Measurements from ENCODE around the gene CORO2B.

CORO2B gene

GRCh38 chr15:68610825-68611224 is 32.0 kb downstream of the CORO2B start:
- no peak for DNase-seq

GRCh38 chr15:68612503-68612902 is 33.7 kb downstream of the CORO2B start:
- DNase-seq = no peak

GRCh38 chr15:68612979-68613740 is 34.4 kb downstream of the CORO2B start:
- DNase-seq = no peak

DNA sequence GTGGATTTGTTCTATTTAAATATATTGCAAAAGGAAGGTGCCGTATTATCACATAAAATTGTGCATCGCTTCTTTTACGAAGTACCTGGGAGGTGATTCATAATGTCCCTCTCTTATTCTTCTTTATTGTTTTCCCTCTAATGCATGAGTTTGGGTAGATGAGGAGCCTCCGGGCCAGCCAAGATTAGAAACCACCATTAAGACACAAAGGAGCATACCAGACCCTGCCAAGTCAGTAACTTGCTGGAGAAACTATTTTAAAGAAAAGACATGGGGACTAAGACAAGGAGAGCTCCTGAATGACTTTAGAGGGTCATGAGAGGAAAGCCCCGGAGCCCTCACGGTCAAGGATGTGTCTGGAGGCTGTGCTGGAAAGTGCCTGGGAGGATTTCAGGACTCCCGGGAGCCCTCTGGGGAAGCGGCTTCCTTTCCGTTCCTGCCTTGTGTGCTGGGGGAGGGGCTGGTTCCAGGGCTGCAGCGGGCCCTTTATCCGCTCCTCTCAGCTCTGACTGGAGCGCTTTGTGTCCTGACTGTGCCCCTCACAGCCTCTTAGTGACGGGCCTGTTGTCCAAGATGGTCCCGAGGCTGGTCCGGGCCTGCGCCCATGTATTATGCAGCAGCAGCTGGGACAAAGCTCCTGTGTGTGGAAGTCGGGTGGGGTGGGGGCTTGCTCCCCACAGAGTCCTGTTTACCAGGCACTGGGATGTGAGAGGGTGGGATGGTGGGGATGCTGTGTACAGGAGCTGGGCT is 35.7 kb downstream of the CORO2B start:
- peak; percentile 85 for DNase-seq

DNA sequence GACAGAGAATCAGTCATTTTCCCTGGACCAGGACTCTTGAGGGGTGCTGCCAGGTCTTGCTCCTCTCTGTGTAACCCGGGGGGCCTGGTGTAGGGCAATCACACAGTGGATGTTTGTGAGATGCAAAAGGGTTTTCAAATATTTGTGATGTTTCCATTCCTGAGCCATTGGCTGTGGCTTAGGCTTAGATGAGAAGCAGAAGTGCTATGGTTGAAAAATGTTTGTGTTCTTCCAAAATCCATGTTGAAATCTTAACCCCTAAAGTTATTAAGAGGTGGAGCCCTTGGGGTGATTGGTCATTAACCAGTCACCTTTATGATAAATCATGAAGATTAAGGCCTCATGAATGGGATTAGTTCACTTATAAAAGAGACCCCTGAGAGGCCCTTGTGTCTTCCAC is 36.5 kb downstream of the CORO2B start:
- no peak for DNase-seq

DNA sequence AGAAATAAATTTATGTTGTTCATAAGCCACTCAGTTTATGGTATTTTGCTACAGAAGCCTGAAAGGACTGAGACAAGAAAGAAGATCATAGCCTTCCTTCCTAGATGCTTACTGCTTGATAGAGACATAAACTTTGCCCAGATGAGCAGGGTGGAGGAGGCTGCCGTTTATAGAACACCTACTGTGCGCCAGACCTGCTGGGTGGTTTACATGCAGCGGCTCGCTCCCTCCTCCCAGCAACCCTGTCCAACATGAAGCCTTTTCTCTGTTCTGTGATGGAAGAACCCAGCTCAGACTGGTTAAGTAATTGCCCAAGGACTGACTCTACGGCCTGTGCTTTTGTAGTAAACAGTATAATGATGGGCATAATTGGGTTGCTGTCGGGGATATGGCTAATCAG is 37.0 kb downstream of the CORO2B start:
- no peak for DNase-seq

DNA sequence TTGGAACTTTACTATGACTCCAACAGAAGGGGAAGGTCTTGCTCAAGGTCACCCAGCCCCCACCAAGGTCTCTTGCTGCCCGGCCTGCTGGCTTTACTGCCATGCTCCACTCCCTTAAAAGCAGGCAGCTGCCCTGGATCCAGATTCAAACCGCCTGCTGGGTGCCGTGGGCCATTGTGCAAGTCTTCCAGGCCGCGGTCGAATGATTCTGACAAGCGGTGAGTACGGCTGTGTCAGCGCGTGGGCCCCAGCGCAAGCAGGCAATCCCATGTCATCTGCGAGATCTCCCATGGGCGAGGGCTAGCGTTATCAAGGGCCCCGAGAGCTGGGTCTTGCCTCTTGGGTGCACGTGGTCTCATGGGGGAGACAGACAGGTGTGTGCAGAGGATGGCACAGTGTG is 37.6 kb downstream of the CORO2B start:
- DNase-seq = peak; percentile 89

GRCh38 chr15:68617001-68617400 is 38.2 kb downstream of the CORO2B start:
- no peak for DNase-seq

DNA sequence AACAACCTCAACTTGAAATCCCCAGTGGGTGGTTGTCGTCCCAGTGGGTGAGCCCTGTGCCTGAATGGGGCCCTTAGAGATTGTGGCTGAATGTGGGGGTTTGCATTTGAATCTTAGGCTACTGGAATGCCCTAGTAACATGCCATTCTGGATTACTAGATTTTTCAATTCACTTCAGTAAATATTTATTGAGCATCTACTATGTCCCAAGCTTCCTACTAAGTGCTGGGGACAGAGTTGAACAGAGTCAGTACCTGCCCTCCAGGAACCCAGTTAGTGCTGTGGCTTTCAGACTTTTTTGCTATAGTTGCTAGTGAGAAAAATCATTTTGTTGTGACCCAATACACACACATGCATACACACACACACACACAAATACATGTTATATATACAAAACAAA is 39.0 kb downstream of the CORO2B start:
- no peak for DNase-seq

GRCh38 chr15:68618394-68618793 is 39.6 kb downstream of the CORO2B start:
- DNase-seq = no peak

DNA sequence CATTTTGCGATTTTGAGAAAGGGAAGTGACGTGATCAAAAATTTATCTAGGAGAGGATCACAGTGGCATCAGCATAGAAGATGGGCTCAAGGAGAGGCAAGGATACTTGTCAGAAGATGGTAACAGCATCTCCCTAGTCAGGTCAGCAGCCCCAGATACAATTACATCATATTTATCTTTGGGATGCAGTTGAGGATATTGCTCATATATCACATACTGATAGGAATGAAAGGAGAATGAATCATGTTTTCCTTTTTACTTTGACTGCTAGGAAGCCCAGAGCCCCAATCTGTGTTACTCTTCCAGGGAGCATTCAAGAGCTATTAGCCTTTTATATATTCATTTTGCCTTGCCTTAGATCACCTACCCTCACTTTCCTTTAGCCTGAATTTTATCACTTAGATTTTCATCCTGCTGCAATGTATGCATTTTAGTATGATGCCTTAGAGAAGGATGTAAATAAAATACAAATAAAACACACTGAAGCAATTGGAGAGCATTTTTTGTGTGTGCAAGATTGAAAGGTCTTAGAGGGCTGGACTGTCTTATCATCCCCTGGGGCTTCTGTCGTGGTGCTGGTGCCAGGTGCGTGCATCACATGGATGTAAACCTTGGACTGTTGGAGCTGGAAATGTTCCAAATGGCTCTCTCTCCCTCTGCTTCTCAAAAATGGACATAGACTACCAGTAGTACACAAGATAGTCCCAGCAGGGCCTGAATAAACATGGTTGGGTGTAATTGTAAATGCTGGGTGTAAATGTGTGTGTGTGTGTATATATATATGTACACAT is 40.3 kb downstream of the CORO2B start:
- no peak for DNase-seq

DNA sequence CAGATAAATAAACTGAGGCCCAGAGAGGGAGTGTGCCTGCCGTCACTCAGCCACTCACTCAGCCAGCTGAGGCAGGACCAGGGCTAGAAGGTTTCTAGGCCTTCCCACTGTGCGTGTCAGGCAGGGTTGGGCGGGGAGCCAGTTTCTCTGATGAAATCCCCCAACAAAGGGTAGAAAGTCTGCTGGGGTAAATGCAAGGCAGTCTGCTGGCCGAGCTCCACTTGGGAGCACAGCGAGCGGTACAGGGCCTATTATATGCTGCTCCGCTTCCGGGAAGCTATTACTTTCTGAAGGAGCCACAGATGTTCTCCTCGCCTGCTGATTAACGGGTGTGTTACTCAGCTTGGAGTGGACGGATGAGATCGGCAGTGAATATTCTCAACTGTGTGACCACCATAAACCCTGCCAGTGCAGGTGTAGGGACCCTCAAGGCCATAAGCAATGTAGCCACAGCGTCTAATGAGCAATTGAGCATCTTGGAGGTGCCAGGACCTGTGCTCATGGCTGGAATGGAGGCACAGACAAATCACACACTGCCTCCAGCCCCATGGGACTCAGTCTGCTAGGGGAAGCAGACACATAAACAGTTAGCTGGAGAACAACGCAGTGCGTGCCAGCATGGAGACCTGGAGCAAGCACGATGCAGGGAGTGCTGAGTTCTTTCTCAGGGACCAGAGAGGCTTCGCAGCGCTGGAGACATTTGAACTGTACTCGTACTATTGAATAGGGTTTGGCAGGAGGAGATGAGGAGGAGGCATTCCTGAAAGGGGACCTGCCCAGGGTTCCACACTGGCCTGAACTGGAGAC is 42.1 kb downstream of the CORO2B start:
- peak; percentile 75 for DNase-seq

GRCh38 chr15:68621535-68621934 is 42.7 kb downstream of the CORO2B start:
- no peak for DNase-seq

DNA sequence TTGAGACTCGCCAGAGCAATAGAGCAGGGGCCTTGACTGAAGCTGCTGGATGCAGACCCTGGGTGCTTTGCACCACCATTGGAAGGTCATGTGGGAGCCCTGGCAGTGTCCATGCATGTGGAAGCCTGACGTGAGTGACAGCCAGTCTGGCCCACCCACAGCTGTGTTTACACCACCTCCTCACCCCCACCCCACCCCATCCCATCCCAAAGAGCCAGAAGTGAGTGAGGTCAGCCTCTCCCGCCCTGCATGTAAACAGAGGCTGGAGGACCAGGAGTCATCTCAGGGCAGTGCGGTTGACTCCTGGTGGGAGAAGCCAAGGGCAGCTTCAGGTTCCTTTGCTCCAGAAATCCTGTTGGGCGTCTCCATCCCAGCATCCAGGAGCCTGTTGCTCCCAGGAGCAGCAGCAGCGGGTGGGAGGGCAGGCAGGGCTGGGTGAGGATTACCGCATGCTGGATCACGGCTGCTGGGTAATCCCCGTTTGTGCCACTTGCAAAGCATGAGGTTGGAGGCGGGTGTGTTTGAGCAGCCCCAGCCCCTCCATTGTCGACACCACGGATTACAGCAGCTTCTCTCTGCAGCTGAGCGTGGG is 44.6 kb downstream of the CORO2B start:
- DNase-seq = peak; percentile 75

- DNase-seq = no peak
Observed at GRCh38 chr15:68625853-68626252, 47.1 kb downstream of the CORO2B start.

GRCh38 chr15:68626283-68626682 is 47.5 kb downstream of the CORO2B start:
- no peak for DNase-seq

GRCh38 chr15:68626739-68627138 is 47.9 kb downstream of the CORO2B start:
- DNase-seq = no peak

- DNase-seq = no peak
Observed at GRCh38 chr15:68627476-68627875, 48.7 kb downstream of the CORO2B start.

- no peak for DNase-seq
Observed at GRCh38 chr15:68627995-68628394, 49.2 kb downstream of the CORO2B start.

DNA sequence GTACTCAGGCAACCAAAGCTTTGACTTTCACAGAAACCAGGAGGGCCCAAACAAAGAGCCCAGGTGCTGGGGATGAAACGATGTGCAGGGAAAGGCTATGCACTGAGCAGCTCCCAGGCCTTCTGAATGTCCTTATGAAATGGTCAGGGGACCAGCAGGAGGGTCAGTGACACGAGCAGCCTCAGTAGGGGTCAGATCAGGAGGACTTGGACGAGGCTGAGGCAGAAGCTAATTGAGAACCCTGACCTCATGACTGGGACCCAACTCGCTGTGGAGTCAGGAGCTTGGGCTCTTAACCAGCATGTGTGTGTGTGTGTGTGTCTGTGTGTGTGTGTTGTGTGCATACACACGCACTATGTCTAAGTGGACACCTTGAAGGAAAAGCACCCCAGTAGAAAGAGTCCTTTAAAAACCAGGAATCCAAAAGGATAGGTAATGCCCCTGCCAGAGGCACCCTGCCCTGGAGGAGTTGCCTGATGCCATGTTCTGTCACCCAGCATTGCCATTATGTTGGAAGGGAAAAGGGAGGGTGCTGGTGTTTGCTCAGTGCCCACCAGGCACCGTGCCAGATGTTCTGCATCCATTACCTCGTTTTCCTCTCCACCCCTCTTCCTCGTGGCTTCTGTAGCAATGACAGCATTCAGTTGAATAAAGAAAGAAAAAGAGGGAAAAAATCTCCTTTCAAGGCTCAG is 50.9 kb downstream of the CORO2B start:
- no peak for DNase-seq

DNA sequence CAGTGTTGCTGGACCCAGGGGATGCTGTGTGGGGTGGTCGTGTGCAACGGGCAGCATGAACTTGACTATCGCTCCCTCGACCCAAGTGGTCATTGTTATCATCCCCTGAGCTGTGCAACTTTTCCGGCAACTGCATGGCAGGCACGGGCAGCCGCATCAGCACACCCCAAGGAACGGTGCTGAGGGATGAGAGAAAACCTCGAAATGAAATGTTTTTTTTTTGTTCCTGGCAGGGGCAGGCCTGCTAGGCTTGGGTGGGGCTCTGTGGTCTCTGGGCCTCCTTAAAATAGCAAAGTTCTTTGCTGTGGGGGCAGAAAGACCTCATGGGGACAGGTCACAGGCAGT is 51.4 kb downstream of the CORO2B start:
- DNase-seq = no peak

GRCh38 chr15:68630836-68631235 is 52.0 kb downstream of the CORO2B start:
- DNase-seq = no peak

Data from retina (tissue), 1 donor.